Smooth muscle cell (in vitro differentiated cells): Measurements from ENCODE around the gene COL12A1. TPM values are rescaled to one million over a fixed set of nuclear protein-coding genes. Genes with fewer than 3 reads are reported as not detected.

Experiments used
- DNase-seq: peaks from one replicate; lab custom pipeline; 2025; ENCODE audit not compliant: unreplicated experiment; lab: John Stamatoyannopoulos, UW
- H2AFZ ChIP-seq: fragments of 200-600 bp; sonication (generic); 2 replicates; pipeline ENCODE4 v1.6.0; 2016; ENCODE audit warnings: antibody characterized with exemption, low read depth, mild to moderate bottlenecking
- H3F3A ChIP-seq: fragments of 200-600 bp; sonication (generic); 2 replicates; pipeline ENCODE4 v1.6.0; 2017; ENCODE audit warnings: antibody characterized with exemption, low read depth
- H3K27ac ChIP-seq: fragments of 200-600 bp; sonication (generic); 2 replicates; pipeline ENCODE4 v1.5.1; 2016; ENCODE audit warnings: low read depth, mild to moderate bottlenecking
- H3K27me3 ChIP-seq: fragments of 200-600 bp; sonication (generic); 2 replicates; pipeline ENCODE4 v1.6.1; 2016; ENCODE audit warnings: low read depth, mild to moderate bottlenecking
- H3K36me3 ChIP-seq: fragments of 200-600 bp; sonication (generic); 2 replicates; pipeline ENCODE4 v1.5.1; 2016; ENCODE audit warnings: low read depth
- H3K4me1 ChIP-seq: fragments of 200-600 bp; sonication (generic); 2 replicates; pipeline ENCODE4 v1.5.1; 2016; ENCODE audit warnings: low read depth
- H3K4me2 ChIP-seq: fragments of 200-600 bp; sonication (generic); 2 replicates; pipeline ENCODE4 v1.6.0; 2016; ENCODE audit warnings: mild to moderate bottlenecking
- H3K4me3 ChIP-seq: fragments of 200-600 bp; sonication (generic); 2 replicates; pipeline ENCODE4 v1.5.1; 2016; ENCODE audit warnings: mild to moderate bottlenecking
- H3K79me2 ChIP-seq: fragments of 200-600 bp; sonication (generic); 2 replicates; pipeline ENCODE4 v1.6.0; 2016; ENCODE audit warnings: low read depth, mild to moderate bottlenecking
- H3K9ac ChIP-seq: fragments of 200-600 bp; sonication (generic); 2 replicates; pipeline ENCODE4 v1.6.0; 2016; ENCODE audit warnings: low read depth
- H3K9me3 ChIP-seq: fragments of 200-600 bp; sonication (generic); replicated peaks from 2 replicates; pipeline ENCODE4 v1.5.1; 2016; ENCODE audit warnings: low read depth
- H4K20me1 ChIP-seq: fragments of 200-600 bp; sonication (generic); 2 replicates; pipeline ENCODE4 v1.6.0; 2016; ENCODE audit warnings: low read depth
- WGBS: methylation state at CpG from one replicate; pipeline ENCODE4 v1.1.7; 2016; ENCODE audit warnings: low lambda C conversion rate; 5-methylcytosine and 5-hydroxymethylcytosine counted together
- polyA plus RNA-seq: library from polyadenylated mRNA; unstranded; fragments of >200 nt; fragmentation: Nextera tagmentation; extraction: Ambion mirVana; gene quantifications from 2 replicates; pipeline ENCODE4 v1.2.1, GENCODE V29; 2016
- total RNA-seq: library from RNA; depleted of rRNA; stranded (reverse); fragments of >200 nt; gene quantifications from 2 replicates; pipeline ENCODE4 v1.2.3, GENCODE V29; 2014
- TF ChIP-seq, protein P1 (sequence below): fragments of 200-600 bp; sonication (generic); IDR thresholded peaks from 2 replicates; pipeline ENCODE4 v1.5.1; 2017; ENCODE audit warnings: borderline replicate concordance, mild to moderate bottlenecking, antibody characterized with exemption; ENCODE audit not compliant: insufficient read depth, poor library complexity, severe bottlenecking

COL12A1 gene
- total and polyA plus RNA-seq, 2 experiments from 2014 or later: 44.2 to 154 TPM

GRCh38 chr6:75211920-75212590 lies 6.2 kb upstream of the COL12A1 start:
- Histone ChIP-seq H3K4me1 (peaks cover 6% of the 10 kb centered on the region), H4K20me1 (no peaks in the 10 kb centered on the region), H3K79me2 (no peaks in the 10 kb centered on the region), H3K9me3 (no peaks in the 10 kb centered on the region), H3K9ac (no peak overlapping the region), H3K4me3 (no peak overlapping the region), H3K27ac (no peak overlapping the region), H3K36me3 (no peaks in the 10 kb centered on the region), H2AFZ (no peak overlapping the region), H3K27me3 (peaks cover 9% of the 10 kb centered on the region), H3F3A (no peaks in the 10 kb centered on the region), H3K4me2 (no peak overlapping the region)
- DNase-seq: no peak
- TF ChIP-seq, protein P1, sequence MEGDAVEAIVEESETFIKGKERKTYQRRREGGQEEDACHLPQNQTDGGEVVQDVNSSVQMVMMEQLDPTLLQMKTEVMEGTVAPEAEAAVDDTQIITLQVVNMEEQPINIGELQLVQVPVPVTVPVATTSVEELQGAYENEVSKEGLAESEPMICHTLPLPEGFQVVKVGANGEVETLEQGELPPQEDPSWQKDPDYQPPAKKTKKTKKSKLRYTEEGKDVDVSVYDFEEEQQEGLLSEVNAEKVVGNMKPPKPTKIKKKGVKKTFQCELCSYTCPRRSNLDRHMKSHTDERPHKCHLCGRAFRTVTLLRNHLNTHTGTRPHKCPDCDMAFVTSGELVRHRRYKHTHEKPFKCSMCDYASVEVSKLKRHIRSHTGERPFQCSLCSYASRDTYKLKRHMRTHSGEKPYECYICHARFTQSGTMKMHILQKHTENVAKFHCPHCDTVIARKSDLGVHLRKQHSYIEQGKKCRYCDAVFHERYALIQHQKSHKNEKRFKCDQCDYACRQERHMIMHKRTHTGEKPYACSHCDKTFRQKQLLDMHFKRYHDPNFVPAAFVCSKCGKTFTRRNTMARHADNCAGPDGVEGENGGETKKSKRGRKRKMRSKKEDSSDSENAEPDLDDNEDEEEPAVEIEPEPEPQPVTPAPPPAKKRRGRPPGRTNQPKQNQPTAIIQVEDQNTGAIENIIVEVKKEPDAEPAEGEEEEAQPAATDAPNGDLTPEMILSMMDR: no peak
- WGBS: 23% methylated on average over 3 of the region's 3 CpGs

DNA sequence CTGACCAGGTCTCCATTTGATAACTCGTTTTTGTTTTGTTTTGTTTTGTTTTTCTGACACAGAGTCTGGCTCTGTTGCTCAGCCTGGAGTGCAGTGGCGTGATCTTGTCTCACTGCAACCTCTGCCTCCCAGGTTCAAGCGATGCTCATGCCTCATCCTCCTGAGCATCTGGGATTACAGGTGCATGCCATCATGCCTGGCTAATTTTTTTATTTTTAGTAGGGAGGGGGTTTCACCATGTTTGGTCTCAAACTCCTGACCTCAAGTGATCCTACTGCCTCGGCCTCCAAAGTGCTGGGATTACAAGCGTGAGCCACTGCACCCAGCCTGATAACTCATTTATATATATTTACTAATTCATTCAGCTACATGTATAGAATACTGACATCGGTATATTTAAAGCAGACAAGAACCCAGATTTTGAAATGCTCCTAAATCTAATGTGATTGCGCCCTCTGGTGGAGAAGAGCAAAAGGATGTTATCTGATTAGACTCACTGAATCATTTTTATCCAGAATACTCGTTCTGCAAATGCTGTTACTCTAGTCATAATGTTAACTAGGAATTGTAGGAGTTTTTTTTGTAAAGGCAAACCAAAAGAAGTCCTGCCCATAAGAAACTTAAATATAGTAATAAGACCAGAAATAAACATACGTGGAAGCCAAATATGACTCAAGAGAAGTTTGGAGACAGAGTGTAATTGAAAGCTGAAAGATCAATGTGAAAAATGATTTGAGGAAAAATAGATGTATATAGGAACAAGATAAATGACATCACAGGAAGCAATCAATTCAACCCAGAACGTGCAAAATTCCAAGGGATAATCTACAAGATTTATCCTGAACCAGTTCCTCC lies 5.3 kb upstream of the COL12A1 start:
- WGBS: 35% methylated on average over 10 of the region's 10 CpGs

DNA sequence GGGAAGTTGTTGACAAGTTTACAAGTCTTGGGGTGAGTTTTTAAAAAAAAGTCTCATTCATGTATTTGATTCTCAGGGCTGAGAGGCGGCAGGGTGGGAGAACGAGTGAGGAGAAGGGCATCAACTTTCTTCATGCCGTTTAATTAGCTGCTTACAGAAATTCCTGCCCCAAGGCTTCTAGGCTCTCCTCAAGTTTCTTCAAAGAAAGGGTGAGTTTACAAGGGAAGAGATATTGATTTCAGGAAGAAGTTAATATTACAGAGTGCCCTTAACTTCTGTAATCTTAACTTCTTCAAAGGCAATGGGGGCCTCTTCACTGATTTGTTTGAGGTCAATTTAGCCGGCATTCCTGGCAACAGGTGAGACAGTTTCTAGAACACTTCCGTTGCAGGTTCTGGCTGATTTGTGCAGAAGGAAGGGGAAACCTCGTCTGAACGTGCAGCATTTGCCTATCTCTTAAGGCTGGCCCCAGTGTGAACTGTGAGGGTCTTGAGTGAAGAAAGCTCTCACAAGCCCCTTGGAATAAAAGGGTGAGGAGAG lies 3.4 kb upstream of the COL12A1 start:
- Histone ChIP-seq H4K20me1 (no peaks in the 10 kb centered on the region), H3K4me2 (peak overlapping the region; percentile 82), H3K4me3 (no peak overlapping the region), H3K79me2 (no peaks in the 10 kb centered on the region), H2AFZ (no peak overlapping the region), H3K27me3 (peaks cover 16% of the 10 kb centered on the region), H3K36me3 (no peaks in the 10 kb centered on the region), H3F3A (no peaks in the 10 kb centered on the region), H3K9me3 (no peaks in the 10 kb centered on the region), H3K27ac (no peak overlapping the region), H3K9ac (no peak overlapping the region), H3K4me1 (peaks cover 6% of the 10 kb centered on the region)
- DNase-seq: no peak
- WGBS: 42% methylated on average over 7 of the region's 7 CpGs
- TF ChIP-seq, protein P1: no peak

More for the DNA sequence above, 5.3 kb upstream of the COL12A1 start:
- Histone ChIP-seq H3K36me3 (no peaks in the 10 kb centered on the region), H3K4me1 (peaks cover 6% of the 10 kb centered on the region), H4K20me1 (no peaks in the 10 kb centered on the region), H3K4me3 (no peak overlapping the region), H3K27me3 (peaks cover 16% of the 10 kb centered on the region), H3K9me3 (no peaks in the 10 kb centered on the region), H3F3A (no peaks in the 10 kb centered on the region), H3K27ac (no peak overlapping the region), H3K79me2 (no peaks in the 10 kb centered on the region), H3K9ac (no peak overlapping the region), H3K4me2 (no peak overlapping the region), H2AFZ (no peak overlapping the region)
- DNase-seq: no peak
- TF ChIP-seq, protein P1: peak; percentile 82
